Measurements from ENCODE around the gene CEP290.
"Not testable (repeated sequence)": the region's sequence is repeated elsewhere in the genome, so short reads cannot be mapped to it uniquely, and the experiment has no call there.

Gene CEP290

DNA sequence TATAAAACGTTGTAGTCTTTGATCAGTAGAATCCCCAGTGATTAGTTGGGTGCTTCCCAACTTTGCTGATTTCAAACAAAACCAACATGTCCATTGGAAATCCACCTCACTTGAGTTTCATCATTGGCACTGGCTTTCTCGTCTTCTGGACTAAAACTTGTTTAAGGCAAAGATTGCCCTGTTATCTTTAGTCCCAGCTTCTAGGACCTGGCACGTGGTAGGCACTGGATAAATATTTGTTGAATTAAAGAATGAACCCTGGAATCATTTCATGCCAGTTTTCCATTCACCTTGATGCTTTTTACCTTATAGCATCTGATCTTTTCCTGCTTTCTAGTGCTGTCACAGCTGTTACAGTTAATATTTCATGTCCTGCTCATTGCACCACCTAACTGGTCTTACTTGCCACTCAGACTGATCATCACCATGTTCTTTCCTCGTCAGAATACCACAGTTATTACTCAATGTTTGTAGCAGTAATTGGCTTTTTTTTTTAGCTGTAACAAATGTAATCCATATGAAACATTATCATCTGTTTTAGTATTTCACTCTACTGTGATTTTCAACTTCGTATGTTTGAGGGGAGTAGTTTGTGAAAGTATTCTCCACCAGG is 105.4 kb downstream of the CEP290 start:
- no peak for DNase-seq (ENCODE audit: low spot score)

DNA sequence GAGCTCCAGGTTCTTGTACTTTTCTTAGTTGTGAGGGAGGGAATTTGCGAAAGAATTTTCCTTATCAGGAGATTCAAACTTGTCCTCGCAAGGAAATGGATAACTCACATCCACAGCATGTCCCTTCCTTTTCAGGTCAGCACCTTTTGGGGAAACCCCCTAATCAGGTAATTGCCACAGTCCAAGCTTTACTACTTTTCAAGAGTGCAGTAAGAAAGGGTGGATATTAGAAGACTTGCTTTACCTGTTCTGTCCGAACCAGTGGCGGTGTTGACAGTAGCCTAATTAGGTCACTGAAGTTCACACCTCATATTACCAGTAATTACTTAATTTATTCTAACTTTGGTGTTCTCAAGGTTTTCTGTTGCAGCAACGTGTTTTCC is 106.0 kb downstream of the CEP290 start:
- peak; percentile 12 for DNase-seq (ENCODE audit: low spot score)

DNA sequence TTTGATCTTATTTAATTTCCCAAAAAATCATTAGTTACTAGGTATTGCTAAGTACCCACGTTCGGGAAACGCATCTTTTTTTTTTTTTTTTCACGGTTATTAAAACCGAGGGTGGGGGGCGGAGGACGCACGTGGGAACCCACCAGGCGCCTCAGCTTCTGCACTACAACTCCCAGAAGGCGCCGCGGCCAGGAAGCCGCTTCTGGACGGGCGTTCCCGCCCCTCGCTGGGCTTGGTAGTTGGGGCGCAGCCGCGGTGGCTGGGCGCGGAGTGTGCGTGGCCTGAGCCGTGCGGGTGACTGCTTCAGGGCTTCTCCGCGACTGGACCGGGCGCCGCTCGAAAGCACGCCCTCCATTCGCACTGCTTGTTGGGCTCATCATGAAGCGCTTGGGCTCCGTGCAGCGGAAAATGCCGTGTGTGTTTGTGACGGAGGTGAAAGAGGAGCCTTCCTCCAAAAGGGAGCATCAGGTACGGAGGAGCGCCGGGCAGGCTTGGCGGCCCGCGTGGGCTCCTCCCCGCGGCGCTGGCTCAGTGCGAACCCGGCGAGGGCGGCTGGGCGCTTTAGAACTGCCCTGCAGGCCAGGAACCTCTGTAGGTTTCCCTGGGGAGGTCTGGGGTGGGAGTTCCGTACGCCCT is 106.5 kb downstream of the CEP290 start:
- DNase-seq (ENCODE audit: low spot score), result peak; percentile 76

DNA sequence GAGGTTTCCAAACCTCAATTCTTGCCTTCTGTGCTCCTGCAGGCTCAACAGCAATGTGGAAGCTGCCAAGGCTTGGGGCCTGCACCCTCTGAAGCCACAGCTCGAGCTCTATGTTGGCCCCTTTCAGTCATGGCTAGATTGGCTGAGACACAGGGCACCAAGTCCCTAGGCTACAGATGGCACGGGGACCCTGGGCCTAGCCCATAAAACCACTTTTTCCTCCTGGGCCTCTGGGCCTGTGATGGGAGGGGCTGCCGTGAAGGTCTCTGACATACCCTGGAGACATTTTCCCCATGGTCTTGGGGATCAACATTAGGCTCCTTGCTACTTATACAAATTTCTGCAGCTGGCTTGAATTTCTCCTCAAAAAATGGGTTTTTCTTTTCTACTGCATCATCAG is 110.7 kb downstream of the CEP290 start:
- not testable (repeated sequence) for DNase-seq (ENCODE audit: low spot score)

DNA sequence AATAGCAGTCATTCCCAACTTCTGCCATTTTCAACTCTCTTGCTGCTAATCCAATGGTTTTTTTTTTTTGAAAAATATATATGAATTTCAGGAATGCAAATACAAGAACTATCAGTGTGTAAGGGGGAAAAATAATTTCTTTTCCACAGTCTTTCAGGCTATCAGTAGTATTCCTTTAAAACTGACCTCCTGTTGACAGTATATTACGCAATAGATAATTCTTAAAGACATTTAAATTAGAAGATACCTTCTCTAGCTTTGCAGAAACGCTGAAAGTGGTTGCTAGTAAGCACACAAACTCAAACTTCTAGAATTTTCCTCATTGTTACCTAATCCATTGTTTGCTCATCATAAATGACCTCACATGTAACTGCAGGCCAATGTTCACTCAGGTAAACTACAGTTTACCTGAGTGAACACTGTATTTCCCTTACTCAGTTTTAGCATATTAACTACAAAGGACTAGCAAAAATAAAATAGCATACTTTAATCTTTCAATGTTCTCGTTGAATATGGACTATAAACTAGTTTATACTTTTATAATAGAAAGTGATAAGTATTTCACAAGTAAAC is 112.7 kb downstream of the CEP290 start, which contains the start of gene C12orf50:
C12orf50 (minus strand) TSS at position 309 of the 573 bp plus-strand sequence. CDS start 2,439 bp downstream, outside the sequence.
- DNase-seq (ENCODE audit: low spot score), result no peak

DNA sequence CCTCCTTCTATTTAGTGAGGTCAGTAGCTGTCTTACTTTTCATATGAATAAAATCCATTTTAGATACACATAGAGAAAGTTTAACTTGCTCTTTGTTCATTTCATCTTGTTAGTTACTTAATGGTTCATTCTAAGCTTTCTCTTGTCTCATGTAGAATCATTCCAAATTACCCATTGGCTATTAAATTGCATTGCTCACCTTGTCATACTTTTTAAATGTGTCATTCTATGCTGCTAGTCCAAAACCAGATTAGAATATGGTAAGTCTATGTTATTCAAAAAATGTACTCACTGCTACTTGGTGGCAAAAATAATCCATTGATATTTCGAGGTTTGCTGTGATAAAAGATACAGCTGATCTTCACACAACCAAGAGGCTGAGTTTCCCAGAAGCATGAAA is 115.7 kb downstream of the CEP290 start:
- no peak for DNase-seq (ENCODE audit: low spot score)

DNA sequence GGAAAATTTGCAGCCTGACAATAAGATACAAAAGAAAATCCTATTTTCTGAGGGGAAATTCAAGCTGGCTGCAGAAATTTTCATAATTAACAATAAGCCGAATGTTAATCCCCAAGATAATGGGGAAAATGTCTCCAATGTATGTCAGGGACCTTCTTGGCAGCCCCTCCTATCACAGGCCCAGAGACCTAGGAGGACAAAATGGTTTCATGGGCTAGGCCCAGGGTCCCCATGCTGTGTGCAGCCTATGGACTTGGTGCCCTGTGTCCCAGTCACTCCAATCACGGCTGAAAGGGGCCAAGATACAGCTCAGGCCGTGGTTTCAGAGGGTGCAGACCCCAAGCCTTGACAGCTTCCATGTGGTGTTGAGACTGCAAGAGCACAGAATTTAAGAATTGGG is 123.9 kb downstream of the CEP290 start:
- DNase-seq (ENCODE audit: low spot score), result no peak

DNA sequence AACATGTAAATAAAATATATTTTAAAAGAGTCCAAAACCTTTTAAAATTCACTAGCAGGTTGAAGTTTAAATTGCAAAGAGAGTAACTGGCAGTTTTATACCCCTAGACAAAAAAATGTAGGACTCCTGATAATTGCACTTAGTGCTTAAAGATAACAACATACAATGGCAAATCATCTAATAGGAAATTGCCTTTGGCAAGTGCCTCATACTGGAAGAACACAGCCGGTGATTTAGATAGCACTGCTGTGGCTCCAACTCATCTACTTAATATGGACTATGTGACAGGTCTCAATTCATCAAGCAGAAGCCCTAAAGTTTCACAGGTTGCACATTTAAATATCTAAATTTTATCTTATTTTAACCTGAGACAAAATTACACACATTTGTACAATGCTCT is 126.1 kb downstream of the CEP290 start:
- no peak for DNase-seq (ENCODE audit: low spot score)

DNA sequence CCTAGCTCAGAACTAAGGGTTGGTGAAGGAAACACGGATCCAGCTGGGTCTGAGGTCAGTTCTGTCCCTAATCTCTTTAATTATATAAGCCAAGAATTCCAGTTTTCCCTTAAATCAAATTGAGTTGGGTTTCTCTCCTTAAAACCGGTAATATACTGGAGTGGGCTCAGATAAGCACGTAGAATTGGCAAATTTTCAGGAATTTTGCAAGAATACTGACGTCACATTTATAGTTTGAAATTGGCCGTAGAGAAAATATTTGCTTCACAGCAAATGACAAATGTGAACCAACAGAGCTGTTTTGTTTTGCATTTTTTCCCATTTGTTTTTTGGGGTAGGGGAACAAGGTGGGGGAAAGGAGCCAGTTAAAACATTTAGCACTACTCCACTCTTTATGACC is 130.1 kb downstream of the CEP290 start:
- DNase-seq (ENCODE audit: low spot score), result no peak

DNA sequence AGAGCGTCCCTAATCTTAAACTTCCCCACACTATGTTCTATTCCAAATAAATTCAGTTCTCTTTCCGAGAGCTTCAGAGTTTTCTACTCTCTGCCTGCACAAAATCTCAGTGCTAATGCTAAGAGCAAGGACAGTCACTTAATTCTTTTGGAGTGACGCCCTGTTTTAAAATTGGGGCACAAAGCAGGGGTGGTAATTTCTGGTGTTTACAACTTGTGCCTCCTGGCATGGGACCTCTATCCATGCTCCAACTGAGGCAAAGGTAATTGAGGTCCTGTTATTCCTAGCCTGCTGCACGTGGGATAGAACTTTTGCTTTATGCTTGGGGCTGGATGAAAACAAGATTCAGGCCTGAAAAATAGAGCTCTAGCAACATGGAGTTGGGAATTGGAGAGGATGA is 135.5 kb downstream of the CEP290 start:
- no peak for DNase-seq (ENCODE audit: low spot score)

DNA sequence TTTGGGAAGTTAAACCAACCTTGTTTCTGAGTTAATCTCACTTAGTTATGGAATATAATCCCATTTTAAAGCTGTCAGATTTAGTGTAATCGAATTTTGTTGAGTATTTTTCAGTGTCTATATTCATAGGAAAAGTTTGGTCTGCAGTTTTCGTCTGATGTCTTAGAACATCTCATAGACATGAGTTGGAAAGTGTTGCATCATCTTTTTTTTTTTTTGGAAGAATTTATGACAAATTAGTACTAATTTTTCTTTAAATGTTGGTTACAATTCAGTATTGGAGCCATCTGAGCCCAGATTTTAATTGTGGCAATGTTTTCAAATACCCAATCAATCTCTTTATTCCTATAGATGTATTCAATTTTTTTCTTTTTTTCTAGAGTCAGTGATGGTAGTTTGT is 140.6 kb downstream of the CEP290 start:
- no peak for DNase-seq (ENCODE audit: low spot score)

Data from kidney capillary endothelial cell (primary cell).